Hepatocyte (in vitro differentiated cells): ENCODE measurements around the gene RPS6KA5. TPM values are rescaled to one million over a fixed set of nuclear protein-coding genes. Genes with fewer than 3 reads are reported as not detected.

Source experiments
- DNase-seq: peaks from one replicate; pipeline ENCODE4 v3.0.0-alpha.2; 2016; ENCODE audit warnings: low spot score
- H2AFZ ChIP-seq: fragments of 200-600 bp; sonication (generic); 2 replicates; pipeline ENCODE4 v1.6.0; 2016; ENCODE audit warnings: antibody characterized with exemption, mild to moderate bottlenecking
- H3K27ac ChIP-seq: fragments of 200-600 bp; sonication (generic); 2 replicates; pipeline ENCODE4 v1.5.1; 2016; ENCODE audit warnings: mild to moderate bottlenecking
- H3K27me3 ChIP-seq: fragments of 200-600 bp; sonication (generic); 2 replicates; pipeline ENCODE4 v1.6.1; 2016
- H3K36me3 ChIP-seq: fragments of 200-600 bp; sonication (generic); replicated peaks from 2 replicates; pipeline ENCODE4 v1.5.1; 2016; ENCODE audit warnings: low read depth; ENCODE audit not compliant: insufficient read depth
- H3K4me1 ChIP-seq: fragments of 200-600 bp; sonication (generic); 2 replicates; pipeline ENCODE4 v1.5.1; 2016; ENCODE audit warnings: mild to moderate bottlenecking, moderate library complexity; ENCODE audit not compliant: insufficient read depth
- H3K4me2 ChIP-seq: fragments of 200-600 bp; sonication (generic); 2 replicates; pipeline ENCODE4 v1.6.0; 2016
- H3K4me3 ChIP-seq: fragments of 200-600 bp; sonication (generic); 2 replicates; pipeline ENCODE4 v1.5.1; 2016; ENCODE audit warnings: mild to moderate bottlenecking
- H3K79me2 ChIP-seq: fragments of 200-600 bp; sonication (generic); 2 replicates; pipeline ENCODE4 v1.6.0; 2017; ENCODE audit warnings: mild to moderate bottlenecking
- H3K9me2 ChIP-seq: fragments of 200-600 bp; sonication (generic); replicated peaks from 2 replicates; pipeline ENCODE4 v1.6.0; 2017; ENCODE audit warnings: mild to moderate bottlenecking; ENCODE audit not compliant: insufficient read depth
- H3K9me3 ChIP-seq: fragments of 200-600 bp; sonication (generic); 2 replicates; pipeline ENCODE4 v1.5.1; 2016; ENCODE audit warnings: low read depth, mild to moderate bottlenecking
- H4K20me1 ChIP-seq: fragments of 200-600 bp; sonication (generic); 2 replicates; pipeline ENCODE4 v1.6.0; 2016; ENCODE audit warnings: mild to moderate bottlenecking; ENCODE audit not compliant: insufficient read depth, poor library complexity, severe bottlenecking
- EZH2 ChIP-seq: fragments of 200-600 bp; sonication (generic); IDR thresholded peaks from 2 replicates; pipeline ENCODE4 v1.6.1; 2016; ENCODE audit warnings: antibody characterized with exemption, mild to moderate bottlenecking, borderline replicate concordance
- EZH2phosphoT487 ChIP-seq: fragments of 200-600 bp; sonication (generic); IDR thresholded peaks from one replicate; pipeline ENCODE4 v1.6.1; 2018; ENCODE audit warnings: antibody characterized with exemption, mild to moderate bottlenecking, low read depth, moderate library complexity; ENCODE audit not compliant: unreplicated experiment, severe bottlenecking
- WGBS: methylation state at CpG from one replicate; pipeline ENCODE4 v1.1.6; 2016; ENCODE audit warnings: low lambda C conversion rate; ENCODE audit errors: missing lambda C conversion rate; 5-methylcytosine and 5-hydroxymethylcytosine counted together
- polyA plus RNA-seq: library from polyadenylated mRNA; unstranded; fragments of >200 nt; fragmentation: Nextera tagmentation; extraction: Ambion mirVana; gene quantifications from 2 replicates; pipeline ENCODE4 v1.2.1, GENCODE V29; 2016
- total RNA-seq: library from RNA; depleted of rRNA; stranded (reverse); fragments of >200 nt; gene quantifications from 2 replicates; pipeline ENCODE4 v1.2.3, GENCODE V29; 2014
- TF ChIP-seq, protein P1 (sequence below): fragments of 200-600 bp; sonication (generic); IDR thresholded peaks from 2 replicates; pipeline ENCODE4 v1.5.1; 2016; ENCODE audit warnings: antibody characterized with exemption, mild to moderate bottlenecking; ENCODE audit not compliant: poor library complexity

RPS6KA5 gene
- total and polyA plus RNA-seq, 2 experiments from 2014 or later = 4.8 to 6.3 TPM

GRCh38 chr14:91047174-91047753, 13.2 kb downstream of the RPS6KA5 start:
- Histone ChIP-seq H2AFZ (no peak overlapping the region), H3K4me2 (no peak overlapping the region), H3K4me3 (no peak overlapping the region), H3K27me3 (no peaks in the 10 kb centered on the region), H4K20me1 (no peaks in the 10 kb centered on the region), H3K9me3 (no peaks in the 10 kb centered on the region), H3K36me3 (no peaks in the 10 kb centered on the region), H3K9me2 (no peaks in the 10 kb centered on the region), H3K27ac (no peak overlapping the region), H3K79me2 (peaks cover 32% of the 10 kb centered on the region), H3K4me1 (no peaks in the 10 kb centered on the region)
- TF ChIP-seq EZH2phosphoT487 = no peak
- TF ChIP-seq EZH2 = no peak
- TF ChIP-seq, protein P1, sequence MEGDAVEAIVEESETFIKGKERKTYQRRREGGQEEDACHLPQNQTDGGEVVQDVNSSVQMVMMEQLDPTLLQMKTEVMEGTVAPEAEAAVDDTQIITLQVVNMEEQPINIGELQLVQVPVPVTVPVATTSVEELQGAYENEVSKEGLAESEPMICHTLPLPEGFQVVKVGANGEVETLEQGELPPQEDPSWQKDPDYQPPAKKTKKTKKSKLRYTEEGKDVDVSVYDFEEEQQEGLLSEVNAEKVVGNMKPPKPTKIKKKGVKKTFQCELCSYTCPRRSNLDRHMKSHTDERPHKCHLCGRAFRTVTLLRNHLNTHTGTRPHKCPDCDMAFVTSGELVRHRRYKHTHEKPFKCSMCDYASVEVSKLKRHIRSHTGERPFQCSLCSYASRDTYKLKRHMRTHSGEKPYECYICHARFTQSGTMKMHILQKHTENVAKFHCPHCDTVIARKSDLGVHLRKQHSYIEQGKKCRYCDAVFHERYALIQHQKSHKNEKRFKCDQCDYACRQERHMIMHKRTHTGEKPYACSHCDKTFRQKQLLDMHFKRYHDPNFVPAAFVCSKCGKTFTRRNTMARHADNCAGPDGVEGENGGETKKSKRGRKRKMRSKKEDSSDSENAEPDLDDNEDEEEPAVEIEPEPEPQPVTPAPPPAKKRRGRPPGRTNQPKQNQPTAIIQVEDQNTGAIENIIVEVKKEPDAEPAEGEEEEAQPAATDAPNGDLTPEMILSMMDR = no peak
- no peak for DNase-seq
- WGBS = 63% methylated on average over 4 of the region's 4 CpGs

GRCh38 chr14:91046488-91047072, 13.9 kb downstream of the RPS6KA5 start:
- no peak overlapping the region for H3K4me2 ChIP-seq
- H3K36me3 ChIP-seq = no peaks in the 10 kb centered on the region
- H3K9me3 ChIP-seq = no peaks in the 10 kb centered on the region
- H3K4me1 ChIP-seq = no peaks in the 10 kb centered on the region
- no peaks in the 10 kb centered on the region for H3K27me3 ChIP-seq
- no peak overlapping the region for H3K4me3 ChIP-seq
- no peak overlapping the region for H3K27ac ChIP-seq
- no peak for DNase-seq
- no peaks in the 10 kb centered on the region for H3K9me2 ChIP-seq
- WGBS = 80% methylated on average over 7 of the region's 7 CpGs
- TF ChIP-seq EZH2phosphoT487 = no peak
- TF ChIP-seq EZH2 = no peak
- TF ChIP-seq, protein P1 = no peak
- peaks cover 32% of the 10 kb centered on the region for H3K79me2 ChIP-seq
- no peaks in the 10 kb centered on the region for H4K20me1 ChIP-seq
- no peak overlapping the region for H2AFZ ChIP-seq

DNA sequence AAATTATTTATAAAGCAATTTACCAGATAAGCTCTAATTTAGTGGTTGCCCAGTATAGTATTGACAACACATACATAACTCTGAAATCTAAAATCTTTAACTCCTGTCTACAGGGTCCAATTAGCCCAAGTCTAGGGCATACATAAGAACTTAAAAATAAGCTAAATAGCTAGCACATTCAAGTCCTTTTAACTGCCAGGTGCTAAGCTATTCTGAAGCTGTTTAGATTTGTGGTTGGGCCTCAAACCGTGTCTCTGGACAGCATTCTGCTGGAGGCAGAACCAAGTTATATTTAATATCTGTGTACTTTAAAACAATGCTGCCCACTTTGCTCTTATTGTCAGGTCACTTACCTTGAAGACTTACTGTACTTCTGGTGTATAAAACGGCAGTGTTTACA, 19.0 kb downstream of the RPS6KA5 start:
- no peaks in the 10 kb centered on the region for H3K27me3 ChIP-seq
- no peaks in the 10 kb centered on the region for H3K36me3 ChIP-seq
- 42% methylated on average over 2 of the region's 2 CpGs for WGBS
- no peaks in the 10 kb centered on the region for H3K9me3 ChIP-seq
- TF ChIP-seq EZH2phosphoT487 (no peak), EZH2 (no peak)
- TF ChIP-seq, protein P1 = no peak
- H3K27ac ChIP-seq = no peak overlapping the region
- H3K4me1 ChIP-seq = no peaks in the 10 kb centered on the region
- H4K20me1 ChIP-seq = no peaks in the 10 kb centered on the region
- H3K9me2 ChIP-seq = no peaks in the 10 kb centered on the region
- peaks cover 14% of the 10 kb centered on the region for H3K79me2 ChIP-seq
- DNase-seq = no peak
- H3K4me3 ChIP-seq = no peak overlapping the region
- H3K4me2 ChIP-seq = no peak overlapping the region
- no peak overlapping the region for H2AFZ ChIP-seq
